GM23248 (cell line): Measurements from ENCODE around the gene RASL12. TPM values are rescaled to one million over a fixed set of nuclear protein-coding genes. Genes with fewer than 3 reads are reported as not detected.

Source experiments
- DNase-seq: peaks from one replicate; pipeline ENCODE4 v3.0.0-alpha.2; 2015
- H2AFZ ChIP-seq: fragments of 200-600 bp; sonication (generic); 2 replicates; pipeline ENCODE4 v1.6.1; 2016; ENCODE audit warnings: antibody characterized with exemption
- H3F3A ChIP-seq: fragments of 200-600 bp; sonication (generic); 2 replicates; pipeline ENCODE4 v1.6.1; 2016; ENCODE audit warnings: mild to moderate bottlenecking, antibody characterized with exemption, mixed run types; ENCODE audit not compliant: insufficient read depth
- H3K27ac ChIP-seq: fragments of 200-600 bp; sonication (generic); 2 replicates; pipeline ENCODE4 v1.5.1; 2016; ENCODE audit warnings: mild to moderate bottlenecking
- H3K27me3 ChIP-seq: fragments of 200-600 bp; sonication (generic); replicated peaks from 2 replicates; pipeline ENCODE4 v1.6.1; 2016; ENCODE audit warnings: mild to moderate bottlenecking; ENCODE audit not compliant: insufficient read depth
- H3K36me3 ChIP-seq: fragments of 200-600 bp; sonication (generic); 2 replicates; pipeline ENCODE4 v1.6.1; 2016; ENCODE audit warnings: low read depth, mild to moderate bottlenecking
- H3K4me1 ChIP-seq: fragments of 200-600 bp; sonication (generic); 2 replicates; pipeline ENCODE4 v1.6.1; 2016; ENCODE audit warnings: mild to moderate bottlenecking; ENCODE audit not compliant: insufficient read depth
- H3K4me2 ChIP-seq: fragments of 200-600 bp; sonication (generic); one replicate; pipeline ENCODE4 v1.6.1; 2016; ENCODE audit warnings: mild to moderate bottlenecking; ENCODE audit not compliant: unreplicated experiment
- H3K4me3 ChIP-seq: fragments of 200-600 bp; sonication (generic); 2 replicates; pipeline ENCODE4 v1.5.1; 2016; ENCODE audit warnings: mild to moderate bottlenecking
- H3K79me2 ChIP-seq: fragments of 200-600 bp; sonication (generic); 2 replicates; pipeline ENCODE4 v1.6.1; 2016; ENCODE audit warnings: mild to moderate bottlenecking; ENCODE audit not compliant: insufficient read depth
- H3K9ac ChIP-seq: fragments of 200-600 bp; sonication (generic); 2 replicates; pipeline ENCODE4 v1.6.1; 2016; ENCODE audit warnings: mild to moderate bottlenecking
- H3K9me2 ChIP-seq: fragments of 200-600 bp; sonication (generic); 2 replicates; pipeline ENCODE4 v1.6.1; 2016; ENCODE audit warnings: mixed run types, mild to moderate bottlenecking, moderate library complexity; ENCODE audit not compliant: insufficient read depth
- H3K9me3 ChIP-seq: fragments of 200-600 bp; sonication (generic); one replicate; pipeline ENCODE4 v1.6.1; 2017; ENCODE audit warnings: low read depth
- H4K20me1 ChIP-seq: fragments of 200-600 bp; sonication (generic); 2 replicates; pipeline ENCODE4 v1.6.0; 2016; ENCODE audit not compliant: insufficient read depth
- EZH2 ChIP-seq: fragments of 200-600 bp; sonication (generic); IDR thresholded peaks from 2 replicates; pipeline ENCODE4 v1.6.1; 2018; ENCODE audit warnings: antibody characterized with exemption, mild to moderate bottlenecking; ENCODE audit not compliant: insufficient read depth, poor library complexity, severe bottlenecking
- EZH2phosphoT487 ChIP-seq: fragments of 200-600 bp; sonication (generic); IDR thresholded peaks from 2 replicates; pipeline ENCODE4 v1.6.1; 2018; ENCODE audit warnings: antibody characterized with exemption, moderate library complexity, mild to moderate bottlenecking, low read depth; ENCODE audit not compliant: insufficient read depth
- WGBS, 2 experiments: methylation state at CpG; one replicate each; pipeline ENCODE4 v1.1.6; 2015 to 2017; ENCODE audit warnings: low lambda C conversion rate in 2 of 2, low coverage in 1 of 2; ENCODE audit errors: missing lambda C conversion rate in 2 of 2; 5-methylcytosine and 5-hydroxymethylcytosine counted together
- in situ Hi-C: fragments of 300-500 bp; cut with MboI; formaldehyde crosslinking; loops from 2 replicates; pipeline ENCODE4 v1.15.0; 2020
- polyA plus RNA-seq: library from polyadenylated mRNA; unstranded; fragments of >200 nt; fragmentation: Nextera tagmentation; extraction: Ambion mirVana; gene quantifications from 2 replicates; pipeline ENCODE4 v1.2.1, GENCODE V29; 2016
- total RNA-seq: library from RNA; depleted of rRNA; stranded (reverse); fragments of >200 nt; shearing (Covaris generic); gene quantifications from 2 replicates; pipeline ENCODE4 v1.2.3, GENCODE V29; 2014

RASL12 gene
- total and polyA plus RNA-seq, 2 experiments from 2014 or later = not detected

- H3K9me2 ChIP-seq = no peaks in the 10 kb centered on the region
- in situ Hi-C loops = no loop called here
- H3K4me1 ChIP-seq = no peaks in the 10 kb centered on the region
- no peaks in the 10 kb centered on the region for H3K27me3 ChIP-seq
- H2AFZ ChIP-seq = peak overlapping the region; percentile 65
- H3K4me3 ChIP-seq = no peak overlapping the region
- no peaks in the 10 kb centered on the region for H3K9me3 ChIP-seq
- DNase-seq = peak; percentile 79
- no peaks in the 10 kb centered on the region for H3K36me3 ChIP-seq
- peaks cover 5% of the 10 kb centered on the region for H3K79me2 ChIP-seq
- TF ChIP-seq EZH2phosphoT487 (no peak), EZH2 (no peak)
- no peak overlapping the region for H3K27ac ChIP-seq
- H3F3A ChIP-seq = no peaks in the 10 kb centered on the region
- peak overlapping the region; percentile 23 for H3K4me2 ChIP-seq
- 4% methylated on average over 4 of the region's 4 CpGs for WGBS, 2 experiments
- no peak overlapping the region for H3K9ac ChIP-seq
- H4K20me1 ChIP-seq = no peaks in the 10 kb centered on the region
Observed at GRCh38 chr15:65033659-65034269, 34.0 kb downstream of the RASL12 start.

GRCh38 chr15:65032801-65033537 is 34.8 kb downstream of the RASL12 start:
- DNase-seq = peak; percentile 87
- H3K9ac ChIP-seq = no peak overlapping the region
- in situ Hi-C loops = no loop called here
- no peaks in the 10 kb centered on the region for H3K36me3 ChIP-seq
- H3K4me1 ChIP-seq = peaks cover 5% of the 10 kb centered on the region
- H3K4me3 ChIP-seq = no peak overlapping the region
- peak overlapping the region; percentile 23 for H3K4me2 ChIP-seq
- no peaks in the 10 kb centered on the region for H3F3A ChIP-seq
- H3K27ac ChIP-seq = no peak overlapping the region
- WGBS, 2 experiments = 24 to 26% methylated on average over 13 of the region's 13 CpGs
- no peaks in the 10 kb centered on the region for H3K9me2 ChIP-seq
- no peaks in the 10 kb centered on the region for H3K9me3 ChIP-seq
- no peaks in the 10 kb centered on the region for H4K20me1 ChIP-seq
- peaks cover 13% of the 10 kb centered on the region for H3K79me2 ChIP-seq
- H3K27me3 ChIP-seq = no peaks in the 10 kb centered on the region
- peak overlapping the region; percentile 65 for H2AFZ ChIP-seq
- no peak for TF ChIP-seq EZH2phosphoT487

- WGBS, 2 experiments = 59 to 64% methylated on average over 12 of the region's 12 CpGs
- no peaks in the 10 kb centered on the region for H3K9me3 ChIP-seq
- H3K27me3 ChIP-seq = no peaks in the 10 kb centered on the region
- H4K20me1 ChIP-seq = 0 out of 2 replicates have a peak, but pooled peaks cover 3% of the 10 kb centered on the region
- no peaks in the 10 kb centered on the region for H3F3A ChIP-seq
- H3K27ac ChIP-seq = no peak overlapping the region
- DNase-seq = no peak
- H3K36me3 ChIP-seq = peaks cover 2% of the 10 kb centered on the region; the same call in 1 of the 2 replicates
- H3K9me2 ChIP-seq = no peaks in the 10 kb centered on the region
- H2AFZ ChIP-seq = 0 out of 2 replicates have a peak overlapping the region, but pooled peaks have one; percentile 7
- in situ Hi-C loops = no loop called here
- peaks cover 21% of the 10 kb centered on the region for H3K79me2 ChIP-seq
- peak overlapping the region; percentile 100 for H3K4me2 ChIP-seq
- peaks cover 15% of the 10 kb centered on the region for H3K4me1 ChIP-seq
- H3K9ac ChIP-seq = no peak overlapping the region; the same call in 1 of the 2 replicates
- TF ChIP-seq EZH2 = no peak
- no peak for TF ChIP-seq EZH2phosphoT487
- H3K4me3 ChIP-seq = peak overlapping the region; percentile 93
Observed at GRCh38 chr15:65029736-65030208, 38.0 kb downstream of the RASL12 start.

GRCh38 chr15:65028921-65029735 is 38.7 kb downstream of the RASL12 start, which contains the start of gene MTFMT:
Gene MTFMT, minus strand, starts transcription at chr15:65029639. Its CDS starts 26 bp downstream, at chr15:65029613.
- Histone ChIP-seq H3K27ac (peak within 1 kb of the TSS; percentile 15), H2AFZ (peak within 1 kb of the TSS; percentile 87), H3K36me3 (peaks cover 6% of the 10 kb centered on the region; the same call in 1 of the 2 replicates), H4K20me1 (0 out of 2 replicates have a peak, but pooled peaks cover 3% of the 10 kb centered on the region), H3K9me2 (no peaks in the 10 kb centered on the region), H3K4me3 (peak within 1 kb of the TSS; percentile 93), H3K9me3 (no peaks in the 10 kb centered on the region), H3K4me2 (peak within 1 kb of the TSS; percentile 100), H3K9ac (peak within 1 kb of the TSS; percentile 87), H3K4me1 (peaks cover 15% of the 10 kb centered on the region), H3K27me3 (no peaks in the 10 kb centered on the region), H3F3A (no peaks in the 10 kb centered on the region), H3K79me2 (peaks cover 21% of the 10 kb centered on the region)
- TF ChIP-seq EZH2 = no peak
- in situ Hi-C loops = no loop called here
- WGBS, 2 experiments = 0 to 1% methylated on average over 39 to 73 of the region's 73 CpGs
- peak; percentile 92 for DNase-seq
